ENCODE results near the gene ZNRF1. TPM values are rescaled to one million over a fixed set of nuclear protein-coding genes. Genes with fewer than 3 reads are reported as not detected.
"Not testable (repeated sequence)": the region's sequence is repeated elsewhere in the genome, so short reads cannot be mapped to it uniquely, and the experiment has no call there.

The ZNRF1 gene
- total RNA-seq, 1 donor from 2014 or later = 31.3 TPM

- H3K27me3 ChIP-seq (ENCODE audit: control insufficient read depth, insufficient read depth, low read length) = no peaks in the 10 kb centered on the region
- no peak for DNase-seq (ENCODE audit: low read depth)
- no peak overlapping the region for H3K4me3 ChIP-seq (ENCODE audit: low read depth, low read length)
- TF ChIP-seq, protein P1, sequence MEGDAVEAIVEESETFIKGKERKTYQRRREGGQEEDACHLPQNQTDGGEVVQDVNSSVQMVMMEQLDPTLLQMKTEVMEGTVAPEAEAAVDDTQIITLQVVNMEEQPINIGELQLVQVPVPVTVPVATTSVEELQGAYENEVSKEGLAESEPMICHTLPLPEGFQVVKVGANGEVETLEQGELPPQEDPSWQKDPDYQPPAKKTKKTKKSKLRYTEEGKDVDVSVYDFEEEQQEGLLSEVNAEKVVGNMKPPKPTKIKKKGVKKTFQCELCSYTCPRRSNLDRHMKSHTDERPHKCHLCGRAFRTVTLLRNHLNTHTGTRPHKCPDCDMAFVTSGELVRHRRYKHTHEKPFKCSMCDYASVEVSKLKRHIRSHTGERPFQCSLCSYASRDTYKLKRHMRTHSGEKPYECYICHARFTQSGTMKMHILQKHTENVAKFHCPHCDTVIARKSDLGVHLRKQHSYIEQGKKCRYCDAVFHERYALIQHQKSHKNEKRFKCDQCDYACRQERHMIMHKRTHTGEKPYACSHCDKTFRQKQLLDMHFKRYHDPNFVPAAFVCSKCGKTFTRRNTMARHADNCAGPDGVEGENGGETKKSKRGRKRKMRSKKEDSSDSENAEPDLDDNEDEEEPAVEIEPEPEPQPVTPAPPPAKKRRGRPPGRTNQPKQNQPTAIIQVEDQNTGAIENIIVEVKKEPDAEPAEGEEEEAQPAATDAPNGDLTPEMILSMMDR (IDR thresholded peaks at IDR 0.05; ENCODE audit: insufficient read depth, low read length, poor library complexity, severe bottlenecking) = no peak
- no peaks in the 10 kb centered on the region for H3K36me3 ChIP-seq (ENCODE audit: control insufficient read depth, insufficient read depth, low read length)
Measured at GRCh38 chr16:74987027-74987681, 11.7 kb upstream of the ZNRF1 start.

GRCh38 chr16:74989864-74990263 lies 9.0 kb upstream of the ZNRF1 start:
- not testable (repeated sequence) for H3K36me3 ChIP-seq (ENCODE audit: control insufficient read depth, insufficient read depth, low read length); H3K27me3 ChIP-seq (ENCODE audit: control insufficient read depth, insufficient read depth, low read length)

DNA sequence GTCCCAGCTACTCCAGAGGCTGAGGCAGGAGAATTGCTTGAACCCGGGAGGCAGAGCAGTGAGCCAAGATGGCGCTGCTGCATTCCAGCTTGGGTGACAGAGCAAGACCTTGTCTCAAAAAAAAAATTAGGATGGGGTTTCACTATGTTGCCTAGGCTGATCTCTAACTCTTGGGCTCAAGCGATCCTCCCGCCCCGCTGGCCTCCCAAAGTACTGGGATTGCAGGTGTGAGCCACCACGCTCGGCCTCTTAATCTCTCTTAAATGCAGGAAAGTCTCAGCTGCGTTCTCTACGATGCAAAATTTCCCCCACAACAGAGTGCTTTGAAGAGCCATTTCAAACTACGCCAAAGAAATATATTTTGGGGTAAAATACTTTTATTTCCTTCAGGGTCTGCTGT lies 8.0 kb upstream of the ZNRF1 start:
- no peak overlapping the region for H3K4me3 ChIP-seq (ENCODE audit: low read depth, low read length)
- peaks cover 2% of the 10 kb centered on the region for H3K27me3 ChIP-seq (ENCODE audit: control insufficient read depth, insufficient read depth, low read length)
- no peak for DNase-seq (ENCODE audit: low read depth)
- H3K36me3 ChIP-seq (ENCODE audit: control insufficient read depth, insufficient read depth, low read length) = no peaks in the 10 kb centered on the region
- TF ChIP-seq, protein P1 (IDR thresholded peaks at IDR 0.05; ENCODE audit: insufficient read depth, low read length, poor library complexity, severe bottlenecking) = no peak

More at GRCh38 chr16:74989864-74990263, 9.0 kb upstream of the ZNRF1 start:
- H3K4me3 ChIP-seq (ENCODE audit: low read depth, low read length); DNase-seq (ENCODE audit: low read depth): not testable (repeated sequence)

- TF ChIP-seq, protein P1 (IDR thresholded peaks at IDR 0.05; ENCODE audit: insufficient read depth, low read length, poor library complexity, severe bottlenecking) = no peak
- H3K4me3 ChIP-seq (ENCODE audit: low read depth, low read length) = no peak overlapping the region
- peaks cover 2% of the 10 kb centered on the region for H3K27me3 ChIP-seq (ENCODE audit: control insufficient read depth, insufficient read depth, low read length)
- H3K36me3 ChIP-seq (ENCODE audit: control insufficient read depth, insufficient read depth, low read length) = no peaks in the 10 kb centered on the region
- no peak for DNase-seq (ENCODE audit: low read depth)
Measured at GRCh38 chr16:74991268-74991592, 7.6 kb upstream of the ZNRF1 start.

DNA sequence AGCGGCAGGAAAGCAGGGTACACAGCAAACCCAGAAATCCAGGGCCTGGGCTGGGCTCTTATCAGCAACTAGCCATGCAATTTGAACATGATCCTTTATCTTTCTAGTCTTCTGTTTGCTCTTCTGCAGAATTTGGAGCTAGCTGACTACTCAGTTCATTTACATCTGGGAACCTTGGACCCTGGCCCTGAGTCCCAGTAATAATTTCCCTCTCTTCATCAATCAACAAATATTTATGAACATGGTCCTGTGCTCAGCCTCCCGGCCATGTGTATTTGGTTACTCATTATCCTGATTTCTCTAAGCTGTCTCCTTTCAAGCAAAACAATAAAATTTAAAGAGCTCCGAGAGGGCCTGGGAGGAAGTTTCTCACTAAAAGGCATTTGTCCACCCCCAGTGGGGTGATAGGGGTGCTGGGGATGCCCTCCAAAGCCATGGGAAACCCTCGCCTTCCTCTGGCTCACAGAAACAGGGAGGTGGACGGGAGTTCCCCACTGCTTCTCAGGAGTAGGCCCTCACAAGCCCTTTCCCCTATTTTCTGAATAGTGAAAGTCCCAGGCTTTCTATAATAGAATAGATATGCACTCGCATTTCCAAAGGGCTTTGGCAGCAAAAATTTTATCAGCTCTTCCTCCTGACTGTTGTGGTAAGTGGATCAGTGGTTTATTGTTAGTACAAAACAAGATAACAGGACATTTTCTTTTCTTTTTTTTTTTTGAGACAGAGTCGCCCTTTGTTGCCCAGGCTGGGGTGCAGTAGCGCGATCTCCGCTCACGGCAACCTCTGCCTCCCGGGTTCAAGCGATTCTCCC lies 7.0 kb upstream of the ZNRF1 start:
- Histone ChIP-seq H3K36me3 (ENCODE audit: control insufficient read depth, insufficient read depth, low read length) (no peaks in the 10 kb centered on the region), H3K4me3 (ENCODE audit: low read depth, low read length) (no peak overlapping the region), H3K27me3 (ENCODE audit: control insufficient read depth, insufficient read depth, low read length) (peaks cover 2% of the 10 kb centered on the region)
- TF ChIP-seq, protein P1 (IDR thresholded peaks at IDR 0.05; ENCODE audit: insufficient read depth, low read length, poor library complexity, severe bottlenecking) = no peak
- no peak for DNase-seq (ENCODE audit: low read depth)

DNA sequence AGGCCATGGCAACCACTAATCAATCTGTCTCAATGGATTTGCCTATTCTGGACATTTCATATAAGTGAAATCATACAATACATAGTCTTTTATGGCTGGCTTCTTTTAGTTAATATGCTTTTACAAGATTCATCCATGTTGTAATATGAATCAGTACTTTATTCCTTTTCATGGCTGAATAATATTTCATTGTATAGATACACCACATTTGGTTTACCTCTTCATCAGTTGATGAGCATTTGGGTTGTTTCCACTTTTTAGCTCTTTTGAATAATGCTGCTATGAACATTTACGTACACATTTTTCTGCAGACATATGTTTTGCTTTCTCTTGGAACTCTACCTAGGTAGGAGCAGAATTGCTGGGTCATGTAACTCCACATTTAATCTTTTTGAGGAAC lies 2.8 kb upstream of the ZNRF1 start:
- Histone ChIP-seq H3K36me3 (ENCODE audit: control insufficient read depth, insufficient read depth, low read length) (no peaks in the 10 kb centered on the region), H3K27me3 (ENCODE audit: control insufficient read depth, insufficient read depth, low read length) (peaks cover 2% of the 10 kb centered on the region), H3K4me3 (ENCODE audit: low read depth, low read length) (no peak overlapping the region)
- DNase-seq (ENCODE audit: low read depth) = no peak
- TF ChIP-seq, protein P1 (IDR thresholded peaks at IDR 0.05; ENCODE audit: insufficient read depth, low read length, poor library complexity, severe bottlenecking) = no peak

Data from kidney epithelial cell (primary cell).